Stimulated activated CD8-positive, alpha-beta memory T cell treated with anti-CD3 and anti-CD28 coated beads, Interleukin-4, amount 100 ng/mL, for 24 hours (primary cell): ENCODE results near the gene RBMS3.
"Not testable (repeated sequence)": the region's sequence is repeated elsewhere in the genome, so short reads cannot be mapped to it uniquely, and the experiment has no call there.

ENCODE experiments used
- DNase-seq: peaks from one replicate; pipeline ENCODE4 v3.0.0-alpha.2; 2020; ENCODE audit warnings: low read depth

The RBMS3 gene

GRCh38 chr3:29430558-29430971, 149.7 kb downstream of the RBMS3 start:
- no peak for DNase-seq

- DNase-seq: no peak
Observed at GRCh38 chr3:29436612-29437323, 155.9 kb downstream of the RBMS3 start.

GRCh38 chr3:29438580-29438979, 157.7 kb downstream of the RBMS3 start:
- no peak for DNase-seq

GRCh38 chr3:29440413-29441305, 159.8 kb downstream of the RBMS3 start:
- DNase-seq: no peak

- DNase-seq: no peak
Observed at GRCh38 chr3:29441422-29441821, 160.6 kb downstream of the RBMS3 start.

- no peak for DNase-seq
Observed at GRCh38 chr3:29447946-29448627, 167.2 kb downstream of the RBMS3 start.

GRCh38 chr3:29451920-29452319, 171.0 kb downstream of the RBMS3 start:
- no peak for DNase-seq

- no peak for DNase-seq
Observed at GRCh38 chr3:29452934-29453283, 172.0 kb downstream of the RBMS3 start.

- no peak for DNase-seq
Observed at GRCh38 chr3:29453284-29454001, 172.6 kb downstream of the RBMS3 start.

GRCh38 chr3:29454161-29454611, 173.3 kb downstream of the RBMS3 start:
- no peak for DNase-seq

- DNase-seq: no peak
Observed at GRCh38 chr3:29456901-29457300, 176.0 kb downstream of the RBMS3 start.

- no peak for DNase-seq
Observed at GRCh38 chr3:29463304-29463703, 182.4 kb downstream of the RBMS3 start.

- DNase-seq: no peak
Observed at GRCh38 chr3:29465836-29466235, 185.0 kb downstream of the RBMS3 start.

- no peak for DNase-seq
Observed at GRCh38 chr3:29466442-29466841, 185.6 kb downstream of the RBMS3 start.

- no peak for DNase-seq
Observed at GRCh38 chr3:29468187-29468586, 187.3 kb downstream of the RBMS3 start.

GRCh38 chr3:29473481-29474170, 192.8 kb downstream of the RBMS3 start:
- DNase-seq: not testable (repeated sequence)

GRCh38 chr3:29475305-29475840, 194.5 kb downstream of the RBMS3 start:
- no peak for DNase-seq

GRCh38 chr3:29475854-29476253, 195.0 kb downstream of the RBMS3 start:
- DNase-seq: no peak

- no peak for DNase-seq
Observed at GRCh38 chr3:29478611-29479010, 197.7 kb downstream of the RBMS3 start.

GRCh38 chr3:29481249-29481648, 200.4 kb downstream of the RBMS3 start:
- DNase-seq: no peak
